HG03066 (cell line): ENCODE results near the gene MAZ.
"Not testable (repeated sequence)": the region's sequence is repeated elsewhere in the genome, so short reads cannot be mapped to it uniquely, and the experiment has no call there.

ENCODE experiments used
- ATAC-seq: cut with Tn5 transposase; IDR thresholded peaks from one replicate; pipeline ENCODE4 v1.9.1; 2021; ENCODE audit warnings: low read depth; ENCODE audit not compliant: unreplicated experiment

Gene MAZ

DNA sequence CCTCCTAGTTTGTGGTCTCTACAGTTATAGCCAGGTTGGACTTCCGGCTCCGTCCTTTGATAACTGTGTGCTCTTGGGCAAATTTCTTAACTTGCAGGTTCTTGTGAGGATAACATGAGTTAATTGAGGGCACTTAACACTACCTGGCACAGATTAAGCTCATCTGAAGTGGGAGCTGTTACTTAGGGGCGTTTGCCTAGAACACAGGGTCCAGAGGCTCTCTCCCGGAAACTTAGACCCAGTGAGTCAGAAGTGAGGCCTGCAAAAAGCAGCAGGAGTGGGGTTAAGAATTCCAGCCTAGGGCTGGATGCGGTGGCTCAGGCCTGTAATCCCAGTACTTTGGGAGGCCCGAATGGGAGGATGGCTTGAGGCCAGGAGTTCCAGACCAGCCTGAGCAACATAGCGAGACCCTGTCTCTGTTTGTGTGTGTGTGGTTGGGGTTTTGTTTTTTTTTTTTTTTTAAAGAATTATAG, 15.3 kb downstream of the MAZ start:
- ATAC-seq = no peak

DNA sequence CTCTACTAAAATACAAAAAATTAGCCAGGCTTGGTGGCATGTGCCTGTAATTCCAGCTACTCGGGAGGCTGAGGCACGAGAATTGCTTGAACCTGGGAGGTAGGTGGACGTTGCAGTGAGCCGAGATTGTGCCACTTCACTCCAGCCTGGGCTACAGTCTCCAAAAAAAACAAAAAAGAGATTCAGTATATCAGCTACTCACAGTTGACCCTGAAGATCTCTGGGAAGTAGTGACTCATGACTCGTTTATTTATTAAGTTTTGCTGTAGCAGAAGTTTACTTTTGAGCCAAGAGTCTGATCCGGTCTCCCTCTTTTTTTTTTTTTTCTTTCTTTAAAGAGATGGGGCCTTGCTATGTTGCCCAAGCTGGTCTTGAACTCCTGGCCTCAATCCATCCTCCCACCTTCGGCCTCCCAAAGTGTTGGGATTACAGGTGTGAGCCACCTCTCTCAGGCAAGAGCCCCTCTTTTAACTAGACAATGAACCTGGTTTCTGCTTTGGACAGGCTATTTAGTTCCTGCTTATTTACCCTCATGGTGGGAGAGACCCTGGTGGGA, 18.3 kb downstream of the MAZ start:
- ATAC-seq = no peak

DNA sequence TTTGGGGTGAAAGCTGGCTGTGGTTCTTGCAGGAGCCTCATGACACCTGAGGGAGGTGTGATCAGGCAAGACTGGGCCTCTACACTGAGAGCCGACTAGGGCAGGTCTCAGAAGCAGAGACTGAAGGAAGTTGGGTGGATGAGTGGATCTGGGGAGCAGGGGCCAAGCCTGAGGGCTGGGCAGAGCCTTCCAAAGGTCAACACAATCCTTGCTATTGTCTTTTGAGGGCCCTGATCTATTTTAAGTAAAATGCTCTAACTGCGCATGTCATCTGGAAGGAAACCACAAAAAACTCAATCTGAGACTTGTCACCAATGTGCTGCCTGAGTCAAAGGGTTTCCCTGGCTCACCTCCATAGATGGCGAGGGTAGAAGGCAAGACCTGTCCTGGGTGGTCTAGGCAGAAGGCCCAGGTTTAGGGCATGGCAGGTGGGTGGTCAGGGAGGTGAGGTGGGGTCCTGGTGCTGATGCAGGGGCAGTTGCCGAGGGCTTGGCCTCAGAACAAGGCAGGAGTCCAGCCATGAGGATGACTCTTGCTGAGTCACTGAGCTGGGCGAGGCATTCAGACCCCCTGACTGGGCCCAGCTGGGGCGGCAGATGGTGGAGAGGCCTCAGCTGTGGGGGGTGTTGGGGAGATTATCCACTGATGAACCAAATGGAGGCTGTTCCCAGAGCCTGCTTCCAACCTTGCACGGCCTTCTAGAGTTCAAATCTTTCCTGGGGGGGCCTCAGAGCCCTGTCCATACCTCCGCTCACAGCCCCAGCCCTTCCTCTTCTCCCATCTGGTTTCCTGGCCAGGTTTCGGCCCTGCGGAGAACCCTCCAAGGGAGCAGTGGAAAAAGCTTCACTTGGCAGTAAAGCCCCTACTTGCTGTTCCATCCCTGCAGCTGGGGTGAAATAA, 19.1 kb downstream of the MAZ start:
- no peak for ATAC-seq

GRCh38 chr16:29826342-29826695, 20.0 kb downstream of the MAZ start:
- no peak for ATAC-seq

- ATAC-seq = no peak
Measured at GRCh38 chr16:29830774-29831173, 24.4 kb downstream of the MAZ start.

- ATAC-seq = no peak
Measured at GRCh38 chr16:29831490-29831889, 25.2 kb downstream of the MAZ start.

DNA sequence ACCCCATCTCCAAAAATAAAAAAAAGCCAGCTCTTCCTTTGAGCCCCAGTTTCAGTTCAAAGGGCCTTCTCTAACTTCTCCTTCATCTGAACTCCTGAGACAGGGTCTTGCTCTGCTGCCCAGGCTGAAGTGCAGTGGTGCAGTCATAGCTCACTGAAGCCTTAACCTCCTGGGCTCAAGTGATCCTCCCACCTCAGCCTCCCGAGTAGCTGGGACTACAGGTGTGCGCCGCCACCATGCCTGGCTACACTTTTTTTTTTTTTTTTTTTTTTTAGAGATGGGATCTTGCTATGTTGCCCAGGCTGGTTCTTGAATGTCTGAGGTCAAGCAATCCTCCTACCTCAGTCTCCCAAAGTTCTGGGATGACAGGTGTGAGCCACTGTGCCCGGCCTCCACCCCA, 26.9 kb downstream of the MAZ start:
- not testable (repeated sequence) for ATAC-seq

DNA sequence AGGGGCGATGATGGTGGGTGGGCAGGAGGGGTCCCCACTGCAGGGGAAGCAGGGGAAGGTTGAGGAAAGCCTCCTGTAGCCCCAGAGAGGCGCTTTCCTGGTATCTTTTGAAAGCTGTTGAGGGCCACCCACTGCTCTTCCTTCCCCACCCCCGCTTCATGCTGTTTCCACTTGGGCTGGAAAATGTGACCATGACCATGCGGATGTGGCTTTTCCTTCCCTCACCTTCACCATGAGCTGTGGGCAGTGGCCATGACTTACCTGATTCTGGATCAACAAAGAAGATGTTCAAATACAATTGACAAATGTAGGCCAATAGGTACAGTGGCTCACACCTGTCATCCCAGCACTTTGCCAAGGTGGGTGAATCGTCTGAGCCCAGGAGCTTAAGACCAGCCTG, 27.8 kb downstream of the MAZ start:
- no peak for ATAC-seq

- ATAC-seq = no peak
Measured at GRCh38 chr16:29835926-29836325, 29.6 kb downstream of the MAZ start.

- ATAC-seq = no peak
Measured at GRCh38 chr16:29836623-29837022, 30.3 kb downstream of the MAZ start.

GRCh38 chr16:29837841-29838240, 31.5 kb downstream of the MAZ start:
- ATAC-seq = no peak

DNA sequence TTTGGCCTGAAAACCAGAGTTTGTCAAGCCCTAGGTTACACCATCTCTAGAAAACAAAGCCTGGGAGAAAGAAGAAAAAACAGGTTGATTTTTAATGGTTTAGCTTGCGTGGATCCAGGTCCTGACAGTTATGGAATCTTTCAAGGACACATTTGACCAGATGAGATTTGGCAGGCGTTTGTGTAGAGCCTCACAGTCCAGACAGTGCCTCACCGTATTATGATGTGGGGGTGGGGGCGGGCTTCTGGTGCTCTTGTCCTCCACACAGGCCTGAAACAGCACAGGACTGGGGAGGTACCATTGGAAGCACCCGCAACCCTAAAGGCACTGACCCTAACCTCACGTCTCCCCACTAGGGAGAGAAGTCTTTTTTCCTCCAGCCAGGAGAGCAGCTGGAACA, 33.5 kb downstream of the MAZ start:
- ATAC-seq = no peak

- ATAC-seq = no peak
Measured at GRCh38 chr16:29840240-29840639, 33.9 kb downstream of the MAZ start.

DNA sequence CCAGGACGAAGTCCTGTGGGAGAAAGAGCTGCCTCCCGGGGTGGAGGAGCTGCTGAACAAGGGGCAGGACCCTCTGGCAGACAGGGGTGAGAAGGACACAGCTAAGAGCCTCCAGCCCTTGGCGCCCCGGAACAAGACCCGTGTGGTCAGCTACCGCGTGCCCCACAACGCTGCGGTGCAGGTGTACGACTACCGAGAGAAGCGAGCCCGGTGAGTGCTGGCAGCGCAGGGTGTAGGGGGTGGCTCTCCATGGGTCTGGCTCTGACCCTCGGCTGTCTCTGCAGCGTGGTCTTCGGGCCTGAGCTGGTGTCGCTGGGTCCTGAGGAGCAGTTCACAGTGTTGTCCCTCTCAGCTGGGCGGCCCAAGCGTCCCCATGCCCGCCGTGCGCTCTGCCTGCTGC, 35.3 kb downstream of the MAZ start:
- ATAC-seq = no peak

DNA sequence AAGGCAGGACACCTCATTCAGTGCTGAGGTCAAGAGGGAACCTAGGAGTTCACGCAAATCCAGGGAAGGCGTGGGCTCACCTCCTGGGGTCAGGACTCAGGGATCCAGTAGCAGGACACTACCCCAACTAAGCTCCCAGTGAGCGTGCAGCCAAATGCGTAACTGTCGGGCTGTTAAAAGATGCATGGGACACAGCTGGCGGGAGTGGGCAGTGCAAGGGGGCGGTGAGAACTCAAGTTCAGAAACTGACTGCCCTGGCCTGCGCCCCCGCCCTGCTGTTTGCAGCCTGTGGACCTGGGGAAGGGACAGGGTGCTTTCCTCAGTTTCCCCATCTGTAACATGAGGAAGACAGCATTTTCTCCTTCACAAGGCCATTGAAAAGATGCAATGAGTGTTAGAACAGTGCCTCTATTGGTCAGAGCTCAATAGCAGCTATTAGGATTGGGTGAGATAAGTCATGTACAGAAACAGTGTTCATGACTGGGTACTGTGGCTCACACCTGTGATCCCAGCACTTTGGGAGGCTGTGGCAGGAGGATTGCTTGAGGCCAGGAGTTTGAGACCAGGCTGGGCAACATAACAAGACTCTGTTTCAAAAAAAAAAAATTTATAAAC, 36.5 kb downstream of the MAZ start:
- no peak for ATAC-seq

GRCh38 chr16:29843931-29844330, 37.6 kb downstream of the MAZ start:
- no peak for ATAC-seq

GRCh38 chr16:29844575-29845331, 38.4 kb downstream of the MAZ start:
- ATAC-seq = no peak

- ATAC-seq = no peak
Measured at GRCh38 chr16:29845656-29846055, 39.3 kb downstream of the MAZ start.

GRCh38 chr16:29848420-29849297, 42.3 kb downstream of the MAZ start:
- ATAC-seq = no peak

- no peak for ATAC-seq
Measured at GRCh38 chr16:29849505-29849904, 43.2 kb downstream of the MAZ start.
